Measurements from ENCODE around the gene CPN1. TPM values are rescaled to one million over a fixed set of nuclear protein-coding genes. Genes with fewer than 3 reads are reported as not detected.

The CPN1 gene
- polyA plus RNA-seq, 1 experiment, result not detected

DNA sequence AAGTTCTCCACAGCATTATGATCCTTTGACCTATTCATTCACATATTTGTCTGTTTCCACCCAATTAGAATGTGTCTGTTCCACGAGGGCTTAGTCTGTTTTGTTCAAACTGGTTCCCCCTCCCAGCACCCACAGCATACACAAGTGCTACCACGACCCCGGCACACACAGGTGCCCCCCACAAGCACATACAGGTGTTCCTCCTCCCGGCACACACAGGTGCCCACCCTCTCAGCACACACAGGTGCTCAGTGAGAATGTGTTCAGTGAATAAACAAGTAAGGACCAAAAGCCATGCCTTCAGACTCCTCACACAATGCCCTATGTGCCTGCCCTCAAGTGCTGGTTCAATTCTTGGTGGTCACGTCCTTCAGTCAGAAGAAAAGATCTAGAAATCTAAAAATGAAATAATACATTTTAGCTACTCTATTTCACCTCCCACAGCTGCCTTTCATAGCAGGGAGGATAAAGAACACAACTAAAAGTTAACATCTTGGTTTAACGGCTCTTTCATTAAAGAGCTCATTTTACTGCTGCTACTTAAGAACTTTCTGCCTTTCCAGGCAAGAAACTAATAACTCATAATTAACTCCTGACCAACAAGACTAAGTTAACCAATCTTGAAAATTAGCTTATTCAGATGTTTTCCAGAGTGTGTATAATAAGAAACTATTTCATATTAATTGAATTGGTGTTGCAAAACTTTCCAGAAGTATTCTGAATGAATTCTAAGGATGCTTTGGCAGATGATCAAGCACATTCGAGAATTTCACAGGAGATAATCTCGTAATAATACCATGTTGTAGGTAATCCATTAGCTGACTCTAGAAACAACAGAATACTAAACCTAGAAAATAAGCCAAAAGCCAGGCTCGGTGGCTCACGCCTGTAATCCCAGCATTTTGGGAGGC is 74.2 kb downstream of the CPN1 start:
- ChIA-PET POLR2A (no interaction called here), CTCF (interaction anchor here (0.8 to 4.2 kb wide), 8 partner anchors 26 to 230 kb away, joined by 3 to 37 read pairs (median 9); no protein-coding TSS in a partner anchor)
- TF ChIP-seq, protein P1, sequence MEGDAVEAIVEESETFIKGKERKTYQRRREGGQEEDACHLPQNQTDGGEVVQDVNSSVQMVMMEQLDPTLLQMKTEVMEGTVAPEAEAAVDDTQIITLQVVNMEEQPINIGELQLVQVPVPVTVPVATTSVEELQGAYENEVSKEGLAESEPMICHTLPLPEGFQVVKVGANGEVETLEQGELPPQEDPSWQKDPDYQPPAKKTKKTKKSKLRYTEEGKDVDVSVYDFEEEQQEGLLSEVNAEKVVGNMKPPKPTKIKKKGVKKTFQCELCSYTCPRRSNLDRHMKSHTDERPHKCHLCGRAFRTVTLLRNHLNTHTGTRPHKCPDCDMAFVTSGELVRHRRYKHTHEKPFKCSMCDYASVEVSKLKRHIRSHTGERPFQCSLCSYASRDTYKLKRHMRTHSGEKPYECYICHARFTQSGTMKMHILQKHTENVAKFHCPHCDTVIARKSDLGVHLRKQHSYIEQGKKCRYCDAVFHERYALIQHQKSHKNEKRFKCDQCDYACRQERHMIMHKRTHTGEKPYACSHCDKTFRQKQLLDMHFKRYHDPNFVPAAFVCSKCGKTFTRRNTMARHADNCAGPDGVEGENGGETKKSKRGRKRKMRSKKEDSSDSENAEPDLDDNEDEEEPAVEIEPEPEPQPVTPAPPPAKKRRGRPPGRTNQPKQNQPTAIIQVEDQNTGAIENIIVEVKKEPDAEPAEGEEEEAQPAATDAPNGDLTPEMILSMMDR (IDR thresholded peaks at IDR 0.05; ENCODE audit: insufficient read depth, low read depth, low read length), result no peak
- DNase-seq (ENCODE audit: low read depth), result no peak
- H3K27me3 ChIP-seq (ENCODE audit: control insufficient read depth, insufficient read depth, low read length), result no peaks in the 10 kb centered on the region
- H3K36me3 ChIP-seq (ENCODE audit: control insufficient read depth, insufficient read depth, low read length), result no peaks in the 10 kb centered on the region
- peak overlapping the region; percentile 74 for H3K4me3 ChIP-seq (ENCODE audit: low read depth, low read length)

DNA sequence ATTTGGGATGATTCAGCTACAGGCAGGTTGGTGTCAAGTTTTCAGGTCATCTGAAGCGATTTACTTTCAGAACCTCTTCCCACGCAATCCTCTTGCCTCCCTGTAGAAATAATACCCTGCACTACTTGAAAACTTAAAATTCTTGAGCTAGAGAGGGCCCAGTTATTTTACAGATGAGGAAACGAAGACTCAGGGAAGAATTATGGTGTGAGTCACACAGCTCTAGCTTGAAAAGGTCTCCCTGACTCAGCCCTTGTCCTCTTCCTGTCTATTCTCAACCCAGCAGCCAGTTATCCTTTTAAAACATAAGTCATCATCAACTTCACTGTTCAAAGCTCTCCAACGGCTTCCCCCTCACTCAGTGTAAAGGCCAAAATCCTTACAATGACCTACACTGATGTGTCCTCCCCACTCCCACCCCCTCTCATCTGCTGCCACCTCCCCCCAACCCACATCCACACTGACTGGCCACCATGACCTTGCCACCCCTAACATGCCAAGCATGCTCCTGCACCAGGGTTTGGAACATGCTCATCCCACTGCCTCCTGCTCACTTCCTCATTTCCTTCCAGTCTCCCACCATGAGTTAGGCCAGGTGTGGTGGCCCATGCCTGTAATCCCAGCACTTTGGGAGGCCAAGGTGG is 75.3 kb downstream of the CPN1 start:
- TF ChIP-seq, protein P1 (IDR thresholded peaks at IDR 0.05; ENCODE audit: insufficient read depth, low read depth, low read length), result no peak
- no peaks in the 10 kb centered on the region for H3K27me3 ChIP-seq (ENCODE audit: control insufficient read depth, insufficient read depth, low read length)
- ChIA-PET POLR2A (interaction anchor here (0.6 kb wide), 2 partner anchors 23 to 367 kb away, joined by 4 to 5 read pairs; no protein-coding TSS in a partner anchor), CTCF (interaction anchor here (0.7 to 2.2 kb wide), 2 partner anchors 23 to 449 kb away, joined by 3 to 6 read pairs; no protein-coding TSS in a partner anchor)
- H3K4me3 ChIP-seq (ENCODE audit: low read depth, low read length), result peak overlapping the region; percentile 22
- H3K36me3 ChIP-seq (ENCODE audit: control insufficient read depth, insufficient read depth, low read length), result no peaks in the 10 kb centered on the region
- DNase-seq (ENCODE audit: low read depth), result peak; percentile 93

- ChIA-PET POLR2A (interaction anchor here (0.6 kb wide), 1 partner anchor 24 kb away, joined by 11 read pairs; no protein-coding TSS in a partner anchor), CTCF (interaction anchor here (0.8 to 2.2 kb wide), 2 partner anchors 21 to 99 kb away, joined by 3 to 6 read pairs; no protein-coding TSS in a partner anchor)
- no peak for DNase-seq (ENCODE audit: low read depth)
- TF ChIP-seq, protein P1 (IDR thresholded peaks at IDR 0.05; ENCODE audit: insufficient read depth, low read depth, low read length), result no peak
- Histone ChIP-seq H3K27me3 (ENCODE audit: control insufficient read depth, insufficient read depth, low read length) (no peaks in the 10 kb centered on the region), H3K36me3 (ENCODE audit: control insufficient read depth, insufficient read depth, low read length) (no peaks in the 10 kb centered on the region), H3K4me3 (ENCODE audit: low read depth, low read length) (peak overlapping the region; percentile 22)
These were observed 76.7 kb downstream of the CPN1 start for GRCh38 chr10:100004805-100005510.

DNA sequence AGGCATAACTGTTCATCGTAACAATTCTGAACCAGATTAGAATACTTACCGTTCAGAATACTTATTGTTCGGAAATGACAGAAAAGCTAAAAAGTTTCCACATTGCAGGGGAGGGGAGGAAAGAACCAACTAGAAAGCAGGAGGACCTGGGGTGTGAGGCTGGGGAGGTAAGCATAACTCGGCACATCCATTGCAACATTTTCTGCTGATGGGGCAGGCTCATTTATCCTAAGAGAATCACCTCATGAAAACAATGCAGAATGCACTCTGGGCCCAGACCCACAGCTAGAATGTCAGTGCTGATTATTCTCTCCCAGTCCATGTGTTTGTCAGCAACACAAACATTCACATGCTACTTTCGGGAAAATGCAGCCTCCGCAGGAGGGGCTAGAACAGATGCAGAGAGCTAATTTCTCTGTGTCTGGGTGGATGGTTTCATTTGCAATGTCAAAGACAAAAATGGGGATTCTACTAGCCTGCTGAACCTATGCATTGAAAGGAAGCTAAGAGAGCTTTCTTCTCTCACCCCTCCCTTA is 81.5 kb downstream of the CPN1 start:
- Histone ChIP-seq H3K36me3 (ENCODE audit: control insufficient read depth, insufficient read depth, low read length) (no peaks in the 10 kb centered on the region), H3K27me3 (ENCODE audit: control insufficient read depth, insufficient read depth, low read length) (no peaks in the 10 kb centered on the region), H3K4me3 (ENCODE audit: low read depth, low read length) (no peak overlapping the region)
- DNase-seq (ENCODE audit: low read depth), result no peak
- TF ChIP-seq, protein P1 (IDR thresholded peaks at IDR 0.05; ENCODE audit: insufficient read depth, low read depth, low read length), result no peak
- POLR2A ChIA-PET, result no interaction called here
- CTCF ChIA-PET, result interaction anchor here (0.8 to 3.3 kb wide), 3 partner anchors 9 to 15 kb away, joined by 3 to 11 read pairs (median 3); partner anchors contain the start of gene DNMBP
